Glomerular visceral epithelial cell (primary cell): Measurements from ENCODE around the gene PTPRG.

Experiments used
- DNase-seq: peaks from one replicate; pipeline ENCODE4 v3.0.0-alpha.2; 2016; ENCODE audit errors: extremely low spot score

Gene PTPRG

DNA sequence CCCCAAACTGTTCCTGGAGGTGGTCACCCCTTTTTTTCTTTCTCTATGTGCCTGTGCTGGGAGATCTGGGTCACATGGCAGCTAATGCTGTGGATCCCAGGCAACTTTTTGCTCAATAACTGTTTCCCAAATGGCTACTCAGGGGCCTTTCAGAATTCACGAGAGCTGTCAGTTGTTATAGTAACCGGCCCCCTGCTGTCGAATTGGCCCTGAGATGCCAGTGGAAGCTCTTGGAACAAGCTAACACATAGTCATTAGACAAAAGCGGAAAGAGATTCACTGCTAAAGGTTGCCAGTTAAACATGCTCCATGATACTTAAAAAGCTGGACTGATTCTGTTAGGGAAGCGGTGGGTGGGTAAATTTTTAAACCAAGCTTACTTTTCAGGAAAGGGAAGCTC is 667.8 kb downstream of the PTPRG start:
- no peak for DNase-seq

- no peak for DNase-seq
These were observed 668.5 kb downstream of the PTPRG start for GRCh38 chr3:62229908-62230307.

DNA sequence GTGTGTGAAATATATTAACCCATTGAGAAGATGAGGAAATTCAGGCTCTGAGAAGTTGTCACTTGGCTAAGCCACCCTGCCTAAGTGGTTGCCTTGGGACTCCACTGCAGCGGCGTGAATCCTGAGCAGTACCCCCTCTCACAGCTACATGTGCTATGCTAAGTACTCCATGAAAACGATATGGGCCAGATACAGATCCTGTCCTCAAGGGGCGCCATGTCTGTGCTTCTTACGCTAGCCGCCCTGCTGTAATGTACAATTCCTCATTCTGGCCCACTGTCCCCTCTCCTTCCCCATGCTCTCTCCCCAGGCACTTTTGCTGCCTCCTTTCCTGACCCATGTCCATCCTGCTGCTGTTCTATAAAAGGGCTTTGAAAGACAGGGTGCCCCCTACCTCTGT is 671.7 kb downstream of the PTPRG start:
- DNase-seq: no peak

DNA sequence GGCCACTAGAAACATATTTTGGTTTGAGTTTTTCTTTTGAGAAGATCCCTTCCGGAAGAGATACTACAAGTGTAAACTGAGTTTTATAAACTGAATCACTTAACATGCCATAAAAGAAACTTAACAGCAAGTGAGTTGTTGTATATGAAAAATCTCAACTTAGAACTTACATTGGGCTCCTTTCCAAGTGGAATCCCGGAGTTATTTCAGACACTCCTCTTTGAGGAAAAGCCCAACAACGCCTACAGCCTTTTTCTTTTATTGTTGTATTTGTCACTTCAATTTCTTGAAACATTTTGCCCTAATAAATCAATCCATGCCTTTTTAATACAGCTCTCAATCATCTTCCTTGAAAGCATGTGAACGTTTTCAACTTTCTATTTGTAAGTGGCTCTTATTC is 674.6 kb downstream of the PTPRG start:
- DNase-seq: no peak

GRCh38 chr3:62237286-62237948 is 676.0 kb downstream of the PTPRG start:
- no peak for DNase-seq

GRCh38 chr3:62238003-62238402 is 676.6 kb downstream of the PTPRG start:
- DNase-seq: no peak

DNA sequence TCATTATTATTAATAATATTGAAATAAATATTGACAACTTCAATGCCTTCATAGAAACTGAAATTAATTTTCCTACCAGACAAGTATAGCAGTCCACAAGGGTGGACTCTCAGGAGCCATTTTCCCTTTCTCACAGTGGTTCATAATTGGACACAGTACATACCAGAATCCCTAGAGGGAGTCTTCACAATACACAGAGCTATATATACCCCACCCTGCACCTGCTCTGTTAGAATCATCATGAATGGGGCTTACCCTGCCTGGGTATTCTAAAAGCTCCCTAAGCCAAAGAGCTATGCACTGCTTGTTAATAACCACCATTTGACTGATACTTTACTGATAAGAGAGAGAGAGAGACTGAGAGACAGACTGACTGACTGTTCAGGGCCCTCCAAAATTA is 677.1 kb downstream of the PTPRG start:
- DNase-seq: no peak

DNA sequence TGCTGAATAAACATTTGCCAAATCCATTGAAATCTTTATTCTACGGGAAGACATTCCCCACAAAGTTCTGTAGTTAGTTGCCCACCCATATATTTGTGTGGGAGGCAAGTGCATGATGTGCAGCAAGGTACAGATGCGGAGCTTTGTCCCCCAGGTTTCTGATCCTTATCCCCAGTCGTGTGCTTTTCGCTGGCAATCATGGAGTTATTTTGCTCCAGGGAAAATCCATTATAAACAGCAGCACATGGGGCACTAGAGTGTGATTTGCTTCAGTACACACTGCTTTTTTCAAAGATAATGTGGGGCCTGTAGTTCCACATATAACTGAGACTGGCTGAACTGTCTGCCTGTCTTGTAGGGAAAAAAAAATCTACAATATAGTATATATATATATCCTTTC is 679.9 kb downstream of the PTPRG start:
- DNase-seq: no peak

GRCh38 chr3:62242831-62243509 is 681.6 kb downstream of the PTPRG start:
- no peak for DNase-seq

DNA sequence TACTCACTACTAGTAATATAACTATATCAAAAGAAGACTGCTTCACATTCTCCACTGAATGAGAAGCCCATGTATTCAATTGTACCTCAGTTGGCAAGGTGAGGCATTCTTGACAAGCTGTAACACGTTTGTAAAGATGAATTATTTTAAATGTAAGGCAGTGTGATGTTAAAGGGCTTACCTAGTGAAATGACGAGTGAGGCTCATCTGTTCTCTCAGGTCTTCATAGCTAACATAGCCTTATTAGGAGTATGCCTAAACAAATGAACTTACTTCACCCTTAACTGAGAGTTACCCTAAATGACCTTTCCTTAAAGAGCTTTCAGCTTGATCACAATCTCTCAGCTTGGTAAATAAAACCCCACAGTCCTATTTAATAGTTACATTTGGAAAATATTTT is 684.7 kb downstream of the PTPRG start:
- no peak for DNase-seq

DNA sequence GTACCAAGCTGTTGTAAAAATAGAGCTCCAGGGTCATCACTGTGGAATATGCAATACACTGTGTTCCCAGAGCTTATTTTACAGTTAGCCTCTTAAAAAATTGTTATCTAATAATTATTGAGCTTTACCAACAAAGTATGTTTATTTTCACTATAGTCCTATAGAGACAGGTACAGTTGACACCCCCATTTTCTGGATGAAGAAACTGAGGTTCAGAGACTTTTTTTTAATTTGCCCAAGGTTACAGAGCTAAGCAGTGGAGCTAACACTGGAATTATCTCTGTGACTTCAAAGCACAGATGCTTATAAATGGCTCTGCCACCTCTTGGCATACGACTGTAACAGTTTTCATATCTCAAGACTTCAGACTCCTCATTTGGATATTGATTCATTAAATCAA is 685.6 kb downstream of the PTPRG start:
- DNase-seq: no peak

GRCh38 chr3:62248734-62249483 is 687.5 kb downstream of the PTPRG start:
- no peak for DNase-seq

DNA sequence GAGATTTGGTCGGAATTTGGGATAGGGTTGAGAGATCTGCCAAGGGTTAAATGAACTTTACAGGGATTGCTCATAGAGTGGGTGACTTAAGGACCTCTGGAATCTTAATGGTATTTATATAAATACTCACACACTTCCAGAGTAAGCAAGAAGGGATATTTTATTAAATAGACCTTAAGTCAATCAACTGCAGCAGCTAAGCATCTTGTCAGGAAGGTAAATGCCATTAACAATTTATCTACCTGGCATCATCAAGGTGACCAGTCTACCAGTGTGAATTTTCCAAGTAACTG is 688.1 kb downstream of the PTPRG start:
- no peak for DNase-seq

- DNase-seq: no peak
These were observed 688.6 kb downstream of the PTPRG start for GRCh38 chr3:62249855-62250543.

GRCh38 chr3:62252438-62253157 is 691.2 kb downstream of the PTPRG start:
- no peak for DNase-seq

GRCh38 chr3:62253971-62254370 is 692.6 kb downstream of the PTPRG start:
- no peak for DNase-seq

DNA sequence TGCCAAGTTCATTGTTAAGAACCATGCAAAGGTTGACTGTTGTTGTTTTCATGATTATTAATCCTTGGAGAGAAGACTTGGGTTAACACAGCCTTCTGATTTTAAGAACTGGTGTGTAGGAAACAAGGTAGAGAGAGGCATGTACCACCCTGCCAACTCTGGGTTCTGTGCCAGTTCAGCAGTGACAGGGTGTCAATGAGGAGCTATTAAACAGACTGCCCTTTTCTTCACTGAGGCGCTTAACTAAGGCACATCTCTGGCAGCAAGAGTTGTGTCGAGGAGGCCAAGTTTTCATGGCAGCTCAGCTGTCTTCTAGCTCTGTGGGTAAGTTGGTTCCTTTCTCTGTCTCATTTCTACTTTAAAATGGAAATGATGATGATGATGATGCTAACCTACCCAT is 694.4 kb downstream of the PTPRG start:
- DNase-seq: no peak

DNA sequence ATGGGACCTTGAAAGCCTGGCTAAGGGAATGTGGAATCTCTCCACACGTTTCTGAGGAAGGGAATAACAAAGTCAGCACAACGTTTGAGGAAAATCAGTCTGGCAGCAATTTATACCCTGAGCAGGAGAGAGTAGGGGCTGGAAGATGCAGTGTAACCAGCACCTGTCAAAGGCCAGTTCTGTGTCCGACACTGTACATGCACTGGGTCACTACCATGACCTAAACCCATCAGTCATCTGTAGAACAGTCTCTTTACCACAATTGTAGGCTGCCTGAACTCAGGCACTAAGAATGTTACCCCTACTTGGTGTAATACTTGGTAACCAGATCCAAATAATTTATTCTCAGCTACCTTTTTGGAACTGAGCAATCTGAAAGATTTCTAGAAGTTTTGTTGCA is 698.6 kb downstream of the PTPRG start:
- DNase-seq: no peak

- DNase-seq: no peak
These were observed 699.3 kb downstream of the PTPRG start for GRCh38 chr3:62260655-62261054.

- no peak for DNase-seq
These were observed 699.8 kb downstream of the PTPRG start for GRCh38 chr3:62261121-62261520.

GRCh38 chr3:62261736-62262135 is 700.4 kb downstream of the PTPRG start:
- no peak for DNase-seq

DNA sequence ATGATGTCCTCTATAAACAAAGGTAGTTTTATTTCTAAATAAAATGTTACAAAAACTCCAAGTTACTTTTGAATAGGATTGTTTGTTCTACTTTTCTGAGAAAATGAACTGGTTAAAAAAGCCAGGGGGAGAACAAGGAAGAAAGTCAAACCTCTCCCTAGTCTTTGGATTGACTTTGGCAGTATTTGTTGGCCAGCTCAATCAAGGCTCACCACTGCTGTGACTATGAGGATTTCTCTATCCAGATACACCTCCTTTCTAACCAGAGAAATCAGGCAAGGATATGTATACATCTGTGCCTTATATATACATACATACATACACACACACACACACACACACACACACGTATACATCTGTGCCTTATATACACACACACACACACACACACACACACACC is 704.2 kb downstream of the PTPRG start:
- no peak for DNase-seq
